Muscle of arm (tissue), 12 donors: Measurements from ENCODE around the gene CDH13. TPM values are rescaled to one million over a fixed set of nuclear protein-coding genes. Genes with fewer than 3 reads are reported as not detected.
A peak's percentile ranks its signal among the peaks of the same experiment; 100 is the strongest.

Experiments used
- DNase-seq: peaks from one replicate; pipeline ENCODE4 v3.0.0-alpha.2; 2013
- polyA plus RNA-seq, 12 donors: library from polyadenylated mRNA; unstranded; fragments of 120-200 nt; gene quantifications; one replicate each; pipeline ENCODE4 v1.2.1, GENCODE V29; 2013; ENCODE audit not compliant: insufficient read length in 12 of 12

The CDH13 gene
- polyA plus RNA-seq, 12 donors: 28.8 to 58.8 (median 54.1) TPM; not detected in 1

GRCh38 chr16:83714286-83714685 is 1087.5 kb downstream of the CDH13 start:
- no peak for DNase-seq

- no peak for DNase-seq
Measured at GRCh38 chr16:83715217-83715920, 1088.6 kb downstream of the CDH13 start.

- DNase-seq: no peak
Measured at GRCh38 chr16:83717308-83717707, 1090.5 kb downstream of the CDH13 start.

GRCh38 chr16:83717814-83718213 is 1091.0 kb downstream of the CDH13 start:
- DNase-seq: peak; percentile 19

GRCh38 chr16:83720213-83720612 is 1093.4 kb downstream of the CDH13 start:
- no peak for DNase-seq

GRCh38 chr16:83720981-83721380 is 1094.2 kb downstream of the CDH13 start:
- no peak for DNase-seq

- no peak for DNase-seq
Measured at GRCh38 chr16:83721676-83722075, 1094.9 kb downstream of the CDH13 start.

- DNase-seq: no peak
Measured at GRCh38 chr16:83722456-83723183, 1095.9 kb downstream of the CDH13 start.

- no peak for DNase-seq
Measured at GRCh38 chr16:83723244-83723643, 1096.5 kb downstream of the CDH13 start.

- no peak for DNase-seq
Measured at GRCh38 chr16:83723901-83724300, 1097.1 kb downstream of the CDH13 start.

GRCh38 chr16:83724585-83724984 is 1097.8 kb downstream of the CDH13 start:
- no peak for DNase-seq

GRCh38 chr16:83725313-83725712 is 1098.5 kb downstream of the CDH13 start:
- no peak for DNase-seq

GRCh38 chr16:83727018-83727417 is 1100.2 kb downstream of the CDH13 start:
- no peak for DNase-seq

GRCh38 chr16:83727751-83728352 is 1101.1 kb downstream of the CDH13 start:
- DNase-seq: no peak

- no peak for DNase-seq
Measured at GRCh38 chr16:83728492-83728891, 1101.7 kb downstream of the CDH13 start.

GRCh38 chr16:83730812-83731211 is 1104.0 kb downstream of the CDH13 start:
- DNase-seq: no peak

- no peak for DNase-seq
Measured at GRCh38 chr16:83732536-83732935, 1105.8 kb downstream of the CDH13 start.

GRCh38 chr16:83733301-83733700 is 1106.5 kb downstream of the CDH13 start:
- no peak for DNase-seq

- no peak for DNase-seq
Measured at GRCh38 chr16:83734136-83734535, 1107.4 kb downstream of the CDH13 start.

- DNase-seq: no peak
Measured at GRCh38 chr16:83737729-83738354, 1111.1 kb downstream of the CDH13 start.

- no peak for DNase-seq
Measured at GRCh38 chr16:83738923-83739503, 1112.2 kb downstream of the CDH13 start.
